Esophagus squamous epithelium (tissue), 5 donors: ENCODE data around the gene TM9SF4. TPM values are rescaled to one million over a fixed set of nuclear protein-coding genes. Genes with fewer than 3 reads are reported as not detected.
"Not testable (repeated sequence)": the region's sequence is repeated elsewhere in the genome, so short reads cannot be mapped to it uniquely, and the experiment has no call there.

ENCODE experiments used
- DNase-seq: peaks from one replicate; lab custom pipeline; 2025; lab: John Stamatoyannopoulos, UW
- H3K27ac ChIP-seq, 4 donors: fragments of 200-600 bp; sonication (generic); one replicate each; pipeline ENCODE4 v1.5.1; 2016 to 2019; ENCODE audit warnings: mild to moderate bottlenecking in 1 of 4
- H3K27me3 ChIP-seq, 4 donors: fragments of 200-600 bp; sonication (generic); 1 replicate in 3 of 4; 2 replicates in 1 of 4; pipeline versions ENCODE4 v1.5.1 to v1.6.0; 2017 to 2021; ENCODE audit warnings: antibody characterized with exemption in 1 of 4
- H3K36me3 ChIP-seq, 3 donors: fragments of 200-600 bp; sonication (generic); one replicate each; pipeline ENCODE4 v1.5.1; 2016 to 2019
- H3K4me1 ChIP-seq, 3 donors: fragments of 200-600 bp; sonication (generic); one replicate each; pipeline ENCODE4 v1.5.1; 2017 to 2019
- H3K4me3 ChIP-seq, 4 donors: fragments of 200-600 bp; sonication (generic); 1 replicate in 3 of 4; 2 replicates in 1 of 4; pipeline ENCODE4 v1.5.1; 2016 to 2019; ENCODE audit warnings: mild to moderate bottlenecking in 2 of 4, moderate library complexity in 1 of 4
- H3K9me3 ChIP-seq, 3 donors: fragments of 200-600 bp; sonication (generic); one replicate each; pipeline ENCODE4 v1.5.1; 2016 to 2019
- POLR2A ChIP-seq, 4 donors: fragments of 450-650 bp; IDR thresholded peaks; one replicate each; pipeline ENCODE4 v1.6.1; 2017; ENCODE audit warnings: antibody characterized with exemption in 4 of 4, mild to moderate bottlenecking in 4 of 4, moderate library complexity in 3 of 4
- WGBS, 2 donors: methylation state at CpG; one replicate each; pipeline ENCODE4 v1.1.5; 2018; 5-methylcytosine and 5-hydroxymethylcytosine counted together
- intact Hi-C: fragments of 100-400 bp; cut with DNase I; formaldehyde crosslinking; loops from one replicate; pipeline ENCODE4 v1.15.0; 2022
- total RNA-seq, 4 donors: library from RNA; depleted of rRNA; stranded (reverse); fragments of >200 nt; gene quantifications; one replicate each; pipeline ENCODE4 v1.1.0, GENCODE V29; 2016
- TF ChIP-seq, protein P1 (sequence below), 6 experiments: fragments of 450-650 bp in 4 of 6; fragments of 200-600 bp in 2 of 6; sonication (generic) in 2 of 6; IDR thresholded peaks; one replicate each; pipeline ENCODE4 v1.5.1; 2016 to 2019; ENCODE audit warnings: antibody characterized with exemption in 6 of 6, mild to moderate bottlenecking in 4 of 6, moderate library complexity in 4 of 6
- donor health status: DM: yes; HTN: yes; CAD: no.

The TM9SF4 gene
- total RNA-seq, 4 donors from 2014 or later = 28.5 to 36.3 (median 32.1) TPM

DNA sequence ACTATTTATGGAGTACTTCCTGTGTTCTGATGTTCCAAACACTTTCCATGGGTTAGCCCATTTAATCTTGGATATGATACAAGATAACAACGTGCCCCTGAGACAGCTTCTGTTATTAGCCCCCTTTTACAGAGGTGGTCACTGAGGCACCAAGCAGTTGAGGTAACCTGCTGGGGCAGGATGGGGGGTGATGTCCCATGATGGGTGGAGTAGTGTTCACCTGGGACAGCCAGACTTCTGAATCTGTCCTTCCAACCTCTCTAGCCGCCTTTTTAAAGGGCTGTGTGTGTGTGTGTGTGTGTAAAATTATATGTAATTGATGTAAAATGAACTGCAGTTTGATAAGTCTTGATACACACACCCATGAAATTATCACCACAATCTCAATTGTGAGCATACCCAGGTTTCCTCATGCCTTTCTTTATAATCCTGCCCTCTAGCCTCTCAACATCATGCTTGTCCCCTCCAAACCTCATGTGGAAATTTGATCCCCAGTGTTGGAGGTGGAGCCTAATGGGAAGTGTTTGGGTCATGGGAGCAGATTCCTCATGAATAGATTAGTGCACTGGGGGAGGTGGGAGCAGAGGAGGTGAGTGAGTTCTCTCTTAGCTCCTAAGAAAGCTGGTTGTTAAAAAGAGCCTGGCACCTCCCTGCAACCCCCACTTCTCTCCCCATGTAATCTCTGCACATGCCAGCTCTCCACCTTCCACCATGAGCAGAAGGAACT lies 58.8 kb downstream of the TM9SF4 start:
- WGBS, 2 donors = 75 to 80% methylated on average over 2 of the region's 2 CpGs
- Histone ChIP-seq H3K4me1 (no peaks in the 10 kb centered on the region), H3K27ac (no peak overlapping the region), H3K27me3 (no peaks in the 10 kb centered on the region), H3K36me3 (peaks cover 0 to 46% (median 20%) of the 10 kb centered on the region in 3 donors), H3K4me3 (no peak overlapping the region), H3K9me3 (no peaks in the 10 kb centered on the region)
- intact Hi-C loops = no loop called here
- TF ChIP-seq, protein P1, sequence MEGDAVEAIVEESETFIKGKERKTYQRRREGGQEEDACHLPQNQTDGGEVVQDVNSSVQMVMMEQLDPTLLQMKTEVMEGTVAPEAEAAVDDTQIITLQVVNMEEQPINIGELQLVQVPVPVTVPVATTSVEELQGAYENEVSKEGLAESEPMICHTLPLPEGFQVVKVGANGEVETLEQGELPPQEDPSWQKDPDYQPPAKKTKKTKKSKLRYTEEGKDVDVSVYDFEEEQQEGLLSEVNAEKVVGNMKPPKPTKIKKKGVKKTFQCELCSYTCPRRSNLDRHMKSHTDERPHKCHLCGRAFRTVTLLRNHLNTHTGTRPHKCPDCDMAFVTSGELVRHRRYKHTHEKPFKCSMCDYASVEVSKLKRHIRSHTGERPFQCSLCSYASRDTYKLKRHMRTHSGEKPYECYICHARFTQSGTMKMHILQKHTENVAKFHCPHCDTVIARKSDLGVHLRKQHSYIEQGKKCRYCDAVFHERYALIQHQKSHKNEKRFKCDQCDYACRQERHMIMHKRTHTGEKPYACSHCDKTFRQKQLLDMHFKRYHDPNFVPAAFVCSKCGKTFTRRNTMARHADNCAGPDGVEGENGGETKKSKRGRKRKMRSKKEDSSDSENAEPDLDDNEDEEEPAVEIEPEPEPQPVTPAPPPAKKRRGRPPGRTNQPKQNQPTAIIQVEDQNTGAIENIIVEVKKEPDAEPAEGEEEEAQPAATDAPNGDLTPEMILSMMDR (IDR thresholded peaks at IDR 0.05) = no peak
- TF ChIP-seq POLR2A (IDR thresholded peaks at IDR 0.05) = no peak
- DNase-seq = no peak

DNA sequence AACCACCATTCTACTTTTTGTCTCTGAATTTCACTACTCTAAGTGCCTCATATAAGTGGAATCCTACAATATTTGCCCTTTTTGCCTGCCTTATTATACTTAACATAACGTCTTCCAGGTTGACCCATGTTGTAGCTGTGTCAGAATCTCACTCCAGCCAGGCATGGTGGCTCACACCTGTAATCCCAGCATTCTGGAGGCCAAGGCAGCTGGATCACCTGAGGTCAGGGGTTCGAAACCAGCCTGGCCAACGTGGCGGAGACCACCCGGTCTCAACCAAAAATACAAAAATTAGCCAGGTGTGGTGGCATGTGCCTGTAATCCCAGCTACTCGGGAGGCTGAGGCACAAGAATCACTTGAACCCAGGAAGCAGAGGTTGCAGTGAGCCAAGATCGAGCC lies 68.2 kb downstream of the TM9SF4 start:
- 86 to 90% methylated on average over 3 to 7 of the region's 7 CpGs for WGBS, 2 donors
- H3K27me3 ChIP-seq, H3K9me3 ChIP-seq, H3K4me3 ChIP-seq, DNase-seq, intact Hi-C loops, H3K4me1 ChIP-seq, H3K27ac ChIP-seq, H3K36me3 ChIP-seq: not testable (repeated sequence)

DNA sequence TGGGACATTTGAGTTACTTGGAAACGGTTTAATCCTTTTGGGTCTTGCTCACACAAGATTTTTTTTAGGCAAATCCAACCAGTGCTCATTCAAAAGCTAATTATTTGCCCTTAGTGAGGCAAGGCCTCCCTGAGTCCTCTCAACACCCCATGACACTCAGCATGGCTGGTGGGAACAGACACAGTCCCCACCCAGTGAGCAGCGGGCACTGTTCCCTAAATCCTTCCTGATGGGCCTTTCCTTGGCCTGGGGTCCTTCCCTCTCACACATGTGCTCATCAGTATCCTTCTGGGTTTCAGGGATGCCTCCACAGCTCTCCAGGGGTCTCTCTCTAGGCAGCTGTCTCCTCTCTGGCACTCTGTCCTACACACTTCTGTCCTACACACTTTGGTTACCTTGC lies 70.0 kb downstream of the TM9SF4 start:
- WGBS, 2 donors = 52 to 55% methylated on average over 2 of the region's 2 CpGs
- no peaks in the 10 kb centered on the region for H3K36me3 ChIP-seq
- no peak for DNase-seq

DNA sequence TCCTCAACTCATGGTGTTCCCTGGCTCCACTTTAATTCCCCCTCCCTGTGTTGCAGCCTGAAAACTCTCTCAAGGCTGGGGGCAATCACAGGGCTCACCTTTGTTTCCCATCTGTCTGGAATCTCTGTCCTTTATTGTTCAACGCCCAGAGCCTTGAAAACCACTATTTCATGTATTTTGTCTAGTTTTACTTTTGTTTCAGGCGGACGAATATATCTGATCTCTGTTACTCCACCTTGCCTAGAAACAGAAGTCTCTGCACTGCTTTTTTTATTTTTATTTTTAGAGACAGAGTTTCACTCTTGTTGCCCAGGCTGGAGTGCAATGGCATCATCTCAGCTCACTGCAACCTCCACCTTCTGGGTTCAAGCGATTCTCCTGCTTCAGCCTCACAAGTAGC lies 70.4 kb downstream of the TM9SF4 start:
- Histone ChIP-seq H3K9me3 (no peaks in the 10 kb centered on the region), H3K27me3 (no peaks in the 10 kb centered on the region), H3K27ac (no peak overlapping the region), H3K4me1 (peaks cover 0 to 7% (median 0%) of the 10 kb centered on the region in 3 donors), H3K4me3 (no peak overlapping the region), H3K36me3 (no peaks in the 10 kb centered on the region)
- DNase-seq = no peak
- 75 to 80% methylated on average over 4 of the region's 4 CpGs for WGBS, 2 donors
- intact Hi-C loops = no loop called here
- TF ChIP-seq, protein P1 (IDR thresholded peaks at IDR 0.05) = no peak
- TF ChIP-seq POLR2A (IDR thresholded peaks at IDR 0.05) = no peak

More for the DNA sequence above, 70.0 kb downstream of the TM9SF4 start:
- no peaks in the 10 kb centered on the region for H3K9me3 ChIP-seq
- intact Hi-C loops = no loop called here
- H3K27ac ChIP-seq = no peak overlapping the region
- no peak overlapping the region for H3K4me3 ChIP-seq
- TF ChIP-seq, protein P1 (IDR thresholded peaks at IDR 0.05) = no peak
- no peak for TF ChIP-seq POLR2A (IDR thresholded peaks at IDR 0.05)
- H3K4me1 ChIP-seq = peaks cover 0 to 7% (median 0%) of the 10 kb centered on the region in 3 donors
- H3K27me3 ChIP-seq = no peaks in the 10 kb centered on the region

DNA sequence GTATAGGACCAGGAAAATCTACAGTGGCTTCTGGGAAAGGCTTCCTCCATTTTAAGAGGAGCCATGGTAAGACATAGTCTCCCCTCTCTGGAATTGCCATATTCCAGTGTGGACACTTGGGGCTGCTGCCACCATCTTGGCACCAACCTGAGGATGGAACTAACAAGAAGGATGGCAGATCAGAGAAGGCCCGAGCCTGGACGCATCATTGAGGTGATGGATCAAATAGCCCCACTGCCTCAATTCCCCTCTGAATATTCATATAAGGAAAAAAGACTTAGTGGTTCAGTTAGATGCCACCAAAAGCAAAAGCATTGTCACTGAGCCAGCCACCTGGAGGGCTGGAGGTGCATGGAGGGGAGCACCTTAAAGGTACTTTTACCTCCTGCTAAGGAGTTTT lies 72.1 kb downstream of the TM9SF4 start:
- intact Hi-C loops = no loop called here
- DNase-seq = no peak
- TF ChIP-seq POLR2A (IDR thresholded peaks at IDR 0.05) = no peak
- TF ChIP-seq, protein P1 (IDR thresholded peaks at IDR 0.05) = no peak
- Histone ChIP-seq H3K4me3 (no peak overlapping the region), H3K36me3 (no peaks in the 10 kb centered on the region), H3K27me3 (no peaks in the 10 kb centered on the region), H3K9me3 (no peaks in the 10 kb centered on the region), H3K27ac (no peak overlapping the region), H3K4me1 (peaks cover 0 to 7% (median 0%) of the 10 kb centered on the region in 3 donors)
- 92 to 94% methylated on average over 2 of the region's 2 CpGs for WGBS, 2 donors
